Measurements from ENCODE around the gene PLA1A.

Gene PLA1A

GRCh38 chr3:119613201-119613600, 15.5 kb downstream of the PLA1A start:
- no peak for DNase-seq

GRCh38 chr3:119613872-119614271, 16.2 kb downstream of the PLA1A start:
- no peak for DNase-seq

- no peak for DNase-seq
Measured at GRCh38 chr3:119616056-119616455, 18.4 kb downstream of the PLA1A start.

GRCh38 chr3:119619094-119619493, 21.4 kb downstream of the PLA1A start:
- no peak for DNase-seq

GRCh38 chr3:119620899-119621298, 23.2 kb downstream of the PLA1A start:
- DNase-seq, result no peak

- DNase-seq, result no peak
Measured at GRCh38 chr3:119624002-119624720, 26.5 kb downstream of the PLA1A start.

- no peak for DNase-seq
Measured at GRCh38 chr3:119625451-119626153, 27.9 kb downstream of the PLA1A start.

- DNase-seq, result no peak
Measured at GRCh38 chr3:119626196-119626595, 28.5 kb downstream of the PLA1A start.

- peak; percentile 60 for DNase-seq
Measured at GRCh38 chr3:119627461-119627860, 29.8 kb downstream of the PLA1A start.

GRCh38 chr3:119628390-119628789, 30.7 kb downstream of the PLA1A start:
- DNase-seq, result peak; percentile 67

- DNase-seq, result peak; percentile 9
Measured at GRCh38 chr3:119628816-119629445, 31.2 kb downstream of the PLA1A start.

- DNase-seq, result peak; percentile 26
Measured at GRCh38 chr3:119630128-119630879, 32.6 kb downstream of the PLA1A start.

GRCh38 chr3:119630880-119631329, 33.2 kb downstream of the PLA1A start:
- no peak for DNase-seq

GRCh38 chr3:119631516-119631915, 33.8 kb downstream of the PLA1A start:
- no peak for DNase-seq

- no peak for DNase-seq
Measured at GRCh38 chr3:119632216-119632615, 34.5 kb downstream of the PLA1A start.

GRCh38 chr3:119632829-119633228, 35.1 kb downstream of the PLA1A start:
- DNase-seq, result no peak

GRCh38 chr3:119635719-119636118, 38.0 kb downstream of the PLA1A start:
- no peak for DNase-seq

GRCh38 chr3:119636249-119636648, 38.6 kb downstream of the PLA1A start:
- no peak for DNase-seq

GRCh38 chr3:119636891-119637611, 39.4 kb downstream of the PLA1A start:
- DNase-seq, result no peak

GRCh38 chr3:119637679-119638477, 40.2 kb downstream of the PLA1A start:
- DNase-seq, result peak; percentile 72

- peak; percentile 83 for DNase-seq
Measured at GRCh38 chr3:119639494-119640350, 42.0 kb downstream of the PLA1A start.

Measured in activated CD4-positive, alpha-beta T cell treated with anti-CD3 and anti-CD28 coated beads, Interleukin-10, Interleukin-2, amounts not matched to agents 100 ng/mL and 50 ng/mL, durations not matched to agents 16 hours and 8 hours (primary cell).